Measurements from ENCODE around the gene GPR35.

DNA sequence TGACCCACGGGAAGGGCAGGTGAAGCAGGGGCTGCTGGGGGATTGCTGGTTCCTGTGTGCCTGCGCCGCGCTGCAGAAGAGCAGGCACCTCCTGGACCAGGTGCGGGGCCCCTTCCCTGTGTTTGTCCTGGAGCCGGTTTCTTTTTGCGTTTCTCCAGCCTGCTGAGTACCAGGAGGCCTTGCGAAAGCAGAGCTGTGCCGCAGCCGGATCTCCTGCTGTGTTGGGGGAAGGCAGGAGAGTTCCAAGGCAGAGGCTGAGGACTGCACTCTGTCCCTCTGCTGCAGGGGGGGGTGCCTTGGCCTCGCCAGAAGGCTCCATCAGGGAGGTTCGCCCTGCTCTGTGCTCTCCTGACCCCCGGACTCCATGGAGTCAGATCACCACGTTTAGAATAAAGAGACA lies 35.9 kb upstream of the GPR35 start:
- TF ChIP-seq, protein P1, sequence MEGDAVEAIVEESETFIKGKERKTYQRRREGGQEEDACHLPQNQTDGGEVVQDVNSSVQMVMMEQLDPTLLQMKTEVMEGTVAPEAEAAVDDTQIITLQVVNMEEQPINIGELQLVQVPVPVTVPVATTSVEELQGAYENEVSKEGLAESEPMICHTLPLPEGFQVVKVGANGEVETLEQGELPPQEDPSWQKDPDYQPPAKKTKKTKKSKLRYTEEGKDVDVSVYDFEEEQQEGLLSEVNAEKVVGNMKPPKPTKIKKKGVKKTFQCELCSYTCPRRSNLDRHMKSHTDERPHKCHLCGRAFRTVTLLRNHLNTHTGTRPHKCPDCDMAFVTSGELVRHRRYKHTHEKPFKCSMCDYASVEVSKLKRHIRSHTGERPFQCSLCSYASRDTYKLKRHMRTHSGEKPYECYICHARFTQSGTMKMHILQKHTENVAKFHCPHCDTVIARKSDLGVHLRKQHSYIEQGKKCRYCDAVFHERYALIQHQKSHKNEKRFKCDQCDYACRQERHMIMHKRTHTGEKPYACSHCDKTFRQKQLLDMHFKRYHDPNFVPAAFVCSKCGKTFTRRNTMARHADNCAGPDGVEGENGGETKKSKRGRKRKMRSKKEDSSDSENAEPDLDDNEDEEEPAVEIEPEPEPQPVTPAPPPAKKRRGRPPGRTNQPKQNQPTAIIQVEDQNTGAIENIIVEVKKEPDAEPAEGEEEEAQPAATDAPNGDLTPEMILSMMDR (IDR thresholded peaks at IDR 0.05 in 4 of 5, conservative IDR thresholded peaks at IDR 0.05 in 1 of 5) = no peak
- no peak for TF ChIP-seq POLR2A (IDR thresholded peaks at IDR 0.05)

All from gastrocnemius medialis (tissue), 4 donors.